Measurements from ENCODE around the gene DCD.

The DCD gene

GRCh38 chr12:54605138-54605970 is 42.8 kb downstream of the DCD start:
- DNase-seq: no peak

- no peak for DNase-seq
Measured at GRCh38 chr12:54604436-54604835, 43.7 kb downstream of the DCD start.

GRCh38 chr12:54603872-54604271 is 44.3 kb downstream of the DCD start:
- DNase-seq: no peak

GRCh38 chr12:54603173-54603814 is 44.9 kb downstream of the DCD start:
- DNase-seq: peak; percentile 60

GRCh38 chr12:54602661-54603060 is 45.5 kb downstream of the DCD start:
- no peak for DNase-seq

GRCh38 chr12:54601841-54602240 is 46.3 kb downstream of the DCD start:
- DNase-seq: no peak

GRCh38 chr12:54598970-54599369 is 49.2 kb downstream of the DCD start:
- DNase-seq: no peak

- DNase-seq: peak; percentile 9
Measured at GRCh38 chr12:54596526-54596946, 51.6 kb downstream of the DCD start.

- DNase-seq: no peak
Measured at GRCh38 chr12:54595471-54595870, 52.7 kb downstream of the DCD start.

Measured in NCI-H2029 treated with DMSO at 0.1 percent for 48 hours (cell line).